KOPT-K1 (cell line): Measurements from ENCODE around the gene C1QTNF9.
"Not testable (repeated sequence)": the region's sequence is repeated elsewhere in the genome, so short reads cannot be mapped to it uniquely, and the experiment has no call there.

ENCODE experiments used
- H3K27ac ChIP-seq: fragments of 200-600 bp; sonication (generic); 2 replicates; pipeline ENCODE4 v1.5.1; 2016; ENCODE audit warnings: antibody characterized with exemption, mild to moderate bottlenecking, low read depth, low read length; ENCODE audit not compliant: poor library complexity, severe bottlenecking
- H3K36me3 ChIP-seq: fragments of 200-600 bp; sonication (generic); 2 replicates; pipeline ENCODE4 v1.5.1; 2017; ENCODE audit warnings: antibody characterized with exemption, mild to moderate bottlenecking, low read length, moderate library complexity; ENCODE audit not compliant: insufficient read depth
- H3K9me3 ChIP-seq: fragments of 200-600 bp; sonication (generic); 2 replicates; pipeline ENCODE4 v1.5.1; 2017; ENCODE audit warnings: antibody characterized with exemption, low read length, mild to moderate bottlenecking; ENCODE audit not compliant: insufficient read depth, poor library complexity, severe bottlenecking

C1QTNF9 gene

GRCh38 chr13:24299488-24300114 lies 9.8 kb upstream of the C1QTNF9 start:
- no peaks in the 10 kb centered on the region for H3K9me3 ChIP-seq
- H3K27ac ChIP-seq: no peak overlapping the region
- peaks cover 100% of the 10 kb centered on the region for H3K36me3 ChIP-seq

- Histone ChIP-seq H3K9me3 (no peaks in the 10 kb centered on the region), H3K36me3 (peaks cover 97% of the 10 kb centered on the region), H3K27ac (no peak overlapping the region)
Observed at GRCh38 chr13:24301434-24301833, 7.9 kb upstream of the C1QTNF9 start.

- Histone ChIP-seq H3K36me3 (peaks cover 92% of the 10 kb centered on the region), H3K27ac (no peak overlapping the region), H3K9me3 (no peaks in the 10 kb centered on the region)
Observed at GRCh38 chr13:24301911-24302310, 7.5 kb upstream of the C1QTNF9 start.

GRCh38 chr13:24304620-24305019 lies 4.8 kb upstream of the C1QTNF9 start:
- Histone ChIP-seq H3K36me3 (peaks cover 65% of the 10 kb centered on the region), H3K9me3 (no peaks in the 10 kb centered on the region), H3K27ac (no peak overlapping the region)

- H3K27ac ChIP-seq: no peak overlapping the region
- peaks cover 45% of the 10 kb centered on the region for H3K36me3 ChIP-seq
- no peaks in the 10 kb centered on the region for H3K9me3 ChIP-seq
Observed at GRCh38 chr13:24306632-24307031, 2.7 kb upstream of the C1QTNF9 start.

- Histone ChIP-seq H3K36me3 (peaks cover 37% of the 10 kb centered on the region), H3K9me3 (no peaks in the 10 kb centered on the region), H3K27ac (no peak overlapping the region)
Observed at GRCh38 chr13:24307211-24308067, 1.9 kb upstream of the C1QTNF9 start.

GRCh38 chr13:24308068-24308445 lies 1.3 kb upstream of the C1QTNF9 start:
- Histone ChIP-seq H3K9me3 (no peaks in the 10 kb centered on the region), H3K36me3 (peaks cover 31% of the 10 kb centered on the region), H3K27ac (no peak overlapping the region)

GRCh38 chr13:24308488-24309020 lies 826 bp upstream of the C1QTNF9 start:
- H3K27ac ChIP-seq: no peak overlapping the region
- no peaks in the 10 kb centered on the region for H3K9me3 ChIP-seq
- peaks cover 26% of the 10 kb centered on the region for H3K36me3 ChIP-seq

GRCh38 chr13:24313439-24313838 lies 4.1 kb downstream of the C1QTNF9 start:
- H3K36me3 ChIP-seq: no peaks in the 10 kb centered on the region
- no peak overlapping the region for H3K27ac ChIP-seq
- H3K9me3 ChIP-seq: no peaks in the 10 kb centered on the region

- H3K27ac ChIP-seq, H3K36me3 ChIP-seq, H3K9me3 ChIP-seq: not testable (repeated sequence)
Observed at GRCh38 chr13:24317835-24318234, 8.5 kb downstream of the C1QTNF9 start.

- not testable (repeated sequence) for H3K36me3 ChIP-seq, H3K9me3 ChIP-seq, H3K27ac ChIP-seq
Observed at GRCh38 chr13:24318878-24319277, 9.5 kb downstream of the C1QTNF9 start.

- H3K27ac ChIP-seq, H3K36me3 ChIP-seq, H3K9me3 ChIP-seq: not testable (repeated sequence)
Observed at GRCh38 chr13:24319641-24320040, 10.3 kb downstream of the C1QTNF9 start.

- not testable (repeated sequence) for H3K36me3 ChIP-seq, H3K9me3 ChIP-seq, H3K27ac ChIP-seq
Observed at GRCh38 chr13:24321416-24321815, 12.0 kb downstream of the C1QTNF9 start.

GRCh38 chr13:24322470-24322869 lies 13.1 kb downstream of the C1QTNF9 start:
- H3K36me3 ChIP-seq, H3K9me3 ChIP-seq, H3K27ac ChIP-seq: not testable (repeated sequence)

- H3K36me3 ChIP-seq: no peaks in the 10 kb centered on the region
Observed at GRCh38 chr13:24323036-24323738, 13.8 kb downstream of the C1QTNF9 start.

More at GRCh38 chr13:24323036-24323738, 13.8 kb downstream of the C1QTNF9 start:
- Histone ChIP-seq H3K9me3 (no peaks in the 10 kb centered on the region), H3K27ac (no peak overlapping the region)
